ENCODE results near the gene SH2D4B.
"Not testable (repeated sequence)": the region's sequence is repeated elsewhere in the genome, so short reads cannot be mapped to it uniquely, and the experiment has no call there.

SH2D4B gene

GRCh38 chr10:80543319-80543672 lies 5.6 kb downstream of the SH2D4B start:
- DNase-seq (ENCODE audit: low spot score) = not testable (repeated sequence)

GRCh38 chr10:80544316-80544953 lies 6.7 kb downstream of the SH2D4B start:
- DNase-seq (ENCODE audit: low spot score) = no peak

- DNase-seq (ENCODE audit: low spot score) = no peak
Measured at GRCh38 chr10:80545258-80545881, 7.7 kb downstream of the SH2D4B start.

GRCh38 chr10:80552151-80552646 lies 14.5 kb downstream of the SH2D4B start:
- DNase-seq (ENCODE audit: low spot score) = peak; percentile 44

- DNase-seq (ENCODE audit: low spot score) = no peak
Measured at GRCh38 chr10:80553436-80553835, 15.7 kb downstream of the SH2D4B start.

GRCh38 chr10:80554050-80554449 lies 16.3 kb downstream of the SH2D4B start:
- no peak for DNase-seq (ENCODE audit: low spot score)

- DNase-seq (ENCODE audit: low spot score) = no peak
Measured at GRCh38 chr10:80555415-80555814, 17.7 kb downstream of the SH2D4B start.

- no peak for DNase-seq (ENCODE audit: low spot score)
Measured at GRCh38 chr10:80561950-80562349, 24.2 kb downstream of the SH2D4B start.

GRCh38 chr10:80567292-80567691 lies 29.6 kb downstream of the SH2D4B start:
- no peak for DNase-seq (ENCODE audit: low spot score)

GRCh38 chr10:80569131-80569895 lies 31.6 kb downstream of the SH2D4B start:
- no peak for DNase-seq (ENCODE audit: low spot score)

GRCh38 chr10:80571352-80571751 lies 33.6 kb downstream of the SH2D4B start:
- DNase-seq (ENCODE audit: low spot score) = no peak

GRCh38 chr10:80579181-80579763 lies 41.6 kb downstream of the SH2D4B start:
- DNase-seq (ENCODE audit: low spot score) = no peak

GRCh38 chr10:80579849-80580637 lies 42.3 kb downstream of the SH2D4B start:
- DNase-seq (ENCODE audit: low spot score) = no peak

GRCh38 chr10:80580638-80581468 lies 43.2 kb downstream of the SH2D4B start:
- no peak for DNase-seq (ENCODE audit: low spot score)

GRCh38 chr10:80581469-80581835 lies 43.8 kb downstream of the SH2D4B start:
- no peak for DNase-seq (ENCODE audit: low spot score)

GRCh38 chr10:80582286-80582960 lies 44.7 kb downstream of the SH2D4B start:
- no peak for DNase-seq (ENCODE audit: low spot score)

- no peak for DNase-seq (ENCODE audit: low spot score)
Measured at GRCh38 chr10:80583685-80584084, 46.0 kb downstream of the SH2D4B start.

- no peak for DNase-seq (ENCODE audit: low spot score)
Measured at GRCh38 chr10:80585812-80586211, 48.1 kb downstream of the SH2D4B start.

GRCh38 chr10:80588546-80588945 lies 50.8 kb downstream of the SH2D4B start:
- no peak for DNase-seq (ENCODE audit: low spot score)

- no peak for DNase-seq (ENCODE audit: low spot score)
Measured at GRCh38 chr10:80589726-80590373, 52.1 kb downstream of the SH2D4B start.

Measured in iPS-NIHi11 (cell line).